HG03135 (cell line): ENCODE measurements around the gene PLG.
"Not testable (repeated sequence)": the region's sequence is repeated elsewhere in the genome, so short reads cannot be mapped to it uniquely, and the experiment has no call there.

ENCODE experiments used
- ATAC-seq: cut with Tn5 transposase; IDR thresholded peaks from one replicate; pipeline ENCODE4 v1.9.1; 2021; ENCODE audit warnings: mild to moderate bottlenecking, moderate library complexity; ENCODE audit not compliant: unreplicated experiment

The PLG gene

GRCh38 chr6:160701918-160702680 is at the start of gene PLG:
TSS of gene PLG (plus strand) at chr6:160702244. CDS start at chr6:160702305, 61 bp downstream.
- ATAC-seq = not testable (repeated sequence)

DNA sequence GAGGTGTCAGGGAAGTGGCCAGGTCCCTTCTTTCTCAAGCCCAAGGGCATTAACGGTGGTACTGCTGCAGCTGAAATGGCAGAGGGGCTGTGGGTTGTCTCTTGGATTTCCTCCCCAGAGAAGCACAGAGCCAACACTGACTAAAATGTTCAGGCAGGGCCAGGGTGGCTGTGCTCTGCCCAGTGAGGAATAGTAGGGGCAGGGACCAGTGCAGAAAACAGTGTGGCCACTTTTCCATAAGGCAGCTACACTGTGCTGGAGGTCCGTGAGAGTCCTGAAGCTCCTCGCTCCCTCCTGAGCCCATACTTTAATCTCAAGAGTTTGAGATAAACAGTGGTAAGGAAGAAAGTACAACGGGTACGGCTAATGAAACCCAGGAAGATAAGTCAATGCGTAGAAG is 42.5 kb upstream of the PLG start:
- ATAC-seq = no peak

GRCh38 chr6:160661216-160661615 is 40.8 kb upstream of the PLG start:
- no peak for ATAC-seq

DNA sequence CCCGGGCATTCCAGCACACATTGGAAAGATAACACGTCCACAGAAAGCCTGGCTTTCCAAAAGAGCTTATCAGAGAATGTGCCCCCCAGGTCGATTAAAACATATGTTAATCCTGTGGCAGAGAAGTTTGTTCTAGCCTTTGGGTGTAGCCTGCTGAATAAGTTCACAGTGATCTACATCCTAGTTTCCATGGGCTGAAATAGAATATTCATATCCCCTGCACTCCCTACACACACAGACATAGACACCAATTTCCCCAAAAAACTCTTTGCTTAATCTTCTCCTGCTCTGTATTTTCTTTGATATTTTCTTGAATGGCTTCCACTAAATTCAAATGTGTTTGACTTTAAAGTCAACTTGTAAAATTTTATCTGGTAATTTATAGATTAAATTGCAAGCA is 39.6 kb upstream of the PLG start:
- no peak for ATAC-seq

DNA sequence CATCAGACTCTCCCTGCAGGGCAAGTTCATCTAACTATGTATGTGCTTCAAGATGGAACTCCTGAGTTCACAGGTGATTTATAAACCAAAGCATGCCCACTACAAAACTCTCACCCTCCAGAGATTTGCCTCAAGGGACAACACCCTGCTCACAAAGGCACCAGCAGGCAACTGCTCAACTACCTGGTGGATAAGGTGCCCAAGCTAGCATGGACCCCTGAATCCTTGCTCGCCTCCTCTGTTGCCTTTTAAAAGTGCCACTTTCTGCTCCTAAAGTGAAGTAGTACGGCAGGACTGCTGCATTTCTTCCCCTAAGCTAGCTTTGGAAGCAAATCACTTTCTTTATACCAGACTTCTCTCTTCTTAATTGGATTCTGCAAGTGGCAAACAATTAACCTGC is 39.2 kb upstream of the PLG start:
- no peak for ATAC-seq

- ATAC-seq = not testable (repeated sequence)
Measured at GRCh38 chr6:160664198-160664597, 37.8 kb upstream of the PLG start, which contains the start of gene LPA. TSS of gene LPA (minus strand) at chr6:160664275. CDS start at chr6:160664214, 61 bp downstream.

GRCh38 chr6:160667639-160668481 is 34.2 kb upstream of the PLG start:
- peak; percentile 85 for ATAC-seq

GRCh38 chr6:160668589-160668988 is 33.5 kb upstream of the PLG start:
- ATAC-seq = no peak

DNA sequence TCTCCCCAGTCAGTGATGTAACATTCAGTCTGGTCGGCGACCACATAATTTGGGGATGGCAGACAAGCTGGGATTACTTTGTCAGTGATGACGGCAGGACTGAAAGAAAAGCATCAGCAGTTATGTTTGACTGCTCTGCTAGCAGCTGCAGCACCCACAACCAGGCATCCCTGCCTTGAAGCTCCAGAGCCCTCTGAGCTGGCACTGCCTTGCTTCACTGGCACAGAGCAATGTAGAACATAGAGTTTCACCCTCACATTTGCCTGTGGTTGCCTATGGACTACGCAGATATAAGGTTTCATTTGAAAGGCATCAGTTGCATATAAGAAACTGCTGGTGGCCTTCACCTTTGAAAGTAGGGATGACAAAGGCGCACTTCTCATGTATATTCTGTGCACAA is 25.6 kb upstream of the PLG start:
- not testable (repeated sequence) for ATAC-seq

GRCh38 chr6:160678230-160678629 is 23.8 kb upstream of the PLG start:
- ATAC-seq = no peak

DNA sequence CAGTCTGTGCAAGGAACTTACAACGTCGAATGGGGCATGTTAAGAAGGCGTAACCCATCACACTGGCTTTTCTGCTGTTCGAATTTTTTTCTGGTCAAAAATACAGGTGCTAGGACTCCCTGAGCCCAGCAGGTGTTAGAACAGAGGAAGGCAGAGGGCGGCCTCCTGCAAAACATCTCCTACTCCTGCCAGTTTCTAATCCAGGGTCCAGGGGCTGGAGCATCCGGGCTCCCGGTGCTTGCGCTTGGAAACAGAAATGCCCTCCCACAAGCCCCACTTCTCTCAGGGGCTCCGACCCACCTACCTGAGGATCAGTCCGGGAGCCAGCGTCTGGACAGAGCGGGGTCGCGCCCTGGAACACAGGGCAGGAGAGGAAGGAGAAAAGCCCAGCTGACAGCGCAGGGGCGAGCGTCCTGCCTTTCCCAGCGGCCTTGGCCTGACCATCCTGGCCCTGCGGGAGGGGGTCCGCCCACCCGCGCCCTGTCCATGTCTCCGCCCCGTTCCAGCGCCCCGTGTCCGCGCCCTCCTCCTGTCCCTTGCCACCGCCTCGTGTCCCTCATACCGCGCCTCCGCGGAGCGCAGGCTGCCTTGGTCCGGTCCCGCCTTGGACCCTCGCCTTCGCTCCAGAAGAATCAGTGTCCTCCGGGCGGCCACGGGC is 23.2 kb upstream of the PLG start:
- ATAC-seq = no peak

DNA sequence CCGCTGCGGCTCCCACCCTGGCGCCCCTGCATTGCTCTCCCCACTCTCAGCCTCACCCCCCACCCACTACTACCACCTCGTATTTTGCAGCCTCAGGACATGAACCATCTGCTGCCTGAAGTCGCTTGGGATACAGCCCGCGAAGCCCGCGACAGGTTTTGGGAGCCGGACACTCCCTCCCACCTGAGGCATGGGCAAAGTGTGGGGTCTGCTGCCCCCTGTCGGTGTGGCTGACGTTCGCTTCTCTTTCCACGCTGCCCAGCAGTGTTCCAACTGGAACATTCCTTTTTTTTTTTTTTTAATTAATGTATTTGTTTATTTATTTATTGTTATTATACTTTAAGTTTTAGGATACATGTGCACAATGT is 22.7 kb upstream of the PLG start:
- ATAC-seq = no peak

GRCh38 chr6:160685101-160685761 is 16.8 kb upstream of the PLG start:
- ATAC-seq = not testable (repeated sequence)

- no peak for ATAC-seq
Measured at GRCh38 chr6:160685762-160686450, 16.1 kb upstream of the PLG start.

- no peak for ATAC-seq
Measured at GRCh38 chr6:160690458-160690857, 11.6 kb upstream of the PLG start.

DNA sequence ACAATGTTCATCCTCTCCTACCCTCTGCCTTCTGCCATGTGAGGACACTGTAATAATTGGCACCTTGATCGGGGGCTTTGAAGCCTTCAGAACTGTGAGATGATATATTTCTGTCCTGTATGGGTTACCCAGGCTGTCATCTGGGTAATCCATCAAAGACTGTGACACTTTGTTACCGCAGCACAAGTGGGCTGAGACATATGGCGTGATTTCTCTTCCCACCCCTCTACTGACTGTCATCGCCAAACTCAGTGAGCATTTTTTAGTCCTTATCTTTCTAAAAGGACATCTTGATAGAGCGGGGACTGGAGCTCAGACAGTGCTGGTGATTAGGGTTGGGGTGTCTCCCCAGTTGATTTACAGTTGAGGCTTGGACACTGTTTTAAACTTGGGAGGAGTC is 10.4 kb upstream of the PLG start:
- ATAC-seq = no peak

- ATAC-seq = no peak
Measured at GRCh38 chr6:160692369-160692959, 9.6 kb upstream of the PLG start.

DNA sequence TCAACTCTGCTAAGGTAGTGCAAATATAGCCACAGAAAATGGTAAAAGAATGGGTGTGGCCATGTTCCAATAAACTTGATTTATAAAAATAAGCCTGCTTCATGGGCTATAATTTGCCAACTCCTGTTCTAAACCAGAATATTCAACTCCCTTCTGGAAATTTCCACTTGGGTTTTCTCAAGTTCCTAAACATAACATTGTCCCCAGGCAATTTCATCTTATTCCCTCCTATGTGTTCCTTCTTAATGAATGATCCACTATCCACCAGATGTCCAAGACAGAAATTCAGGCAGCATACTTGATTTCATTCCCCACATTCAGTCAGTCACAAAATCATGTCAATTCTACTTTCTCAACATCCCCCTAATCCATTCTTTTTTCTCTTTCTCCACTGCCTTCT is 7.0 kb upstream of the PLG start:
- not testable (repeated sequence) for ATAC-seq

GRCh38 chr6:160695622-160696021 is 6.4 kb upstream of the PLG start:
- ATAC-seq = not testable (repeated sequence)

DNA sequence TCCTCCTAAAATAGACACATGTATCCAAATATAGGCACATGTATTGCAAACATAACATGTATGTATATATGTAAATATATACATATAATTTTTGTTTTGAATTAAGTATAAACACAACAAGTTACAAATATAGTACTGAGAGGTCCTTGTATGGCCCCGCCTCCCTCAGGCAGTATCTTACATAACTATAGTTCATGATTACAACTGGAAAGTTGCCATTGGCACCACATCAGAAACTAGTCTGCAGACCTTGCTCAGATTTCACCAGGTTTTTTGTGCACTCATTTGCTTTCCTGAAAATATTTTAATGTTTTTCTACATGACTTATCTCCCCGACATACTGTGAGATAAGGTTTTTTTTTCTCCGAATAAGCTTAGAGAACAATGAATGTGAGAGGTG is 5.2 kb upstream of the PLG start:
- not testable (repeated sequence) for ATAC-seq
